Astrocyte (in vitro differentiated cells and primary cell): Measurements from ENCODE around the gene GPR180.
"Not testable (repeated sequence)": the region's sequence is repeated elsewhere in the genome, so short reads cannot be mapped to it uniquely, and the experiment has no call there.

Experiments
- CTCF ChIP-seq: IDR thresholded peaks from 2 replicates; pipeline ENCODE4 v1.5.1; 2011; ENCODE audit warnings: low read depth, mild to moderate bottlenecking, inconsistent platforms, low read length, moderate library complexity; ENCODE audit not compliant: insufficient read depth
- EZH2 ChIP-seq: IDR thresholded peaks from 2 replicates; pipeline ENCODE4 v1.6.1; 2012; ENCODE audit warnings: mild to moderate bottlenecking, low read length, inconsistent platforms; ENCODE audit not compliant: insufficient read depth

- TF ChIP-seq CTCF, EZH2: not testable (repeated sequence)
These were observed 34.4 kb downstream of the GPR180 start for GRCh38 chr13:94636096-94636495.
